Mesenchymal stem cell (in vitro differentiated cells and primary cell): ENCODE data around the gene RDM1.

Experiments used
- DNase-seq: peaks from one replicate; pipeline ENCODE4 v3.0.0-alpha.2; 2013
- H2AFZ ChIP-seq: one replicate; pipeline ENCODE4 v1.6.1; 2013; ENCODE audit warnings: low read depth, mild to moderate bottlenecking, control low read depth, inconsistent platforms, low read length, moderate library complexity
- H2AK5ac ChIP-seq: 2 replicates; pipeline ENCODE4 v1.6.1; 2013; ENCODE audit warnings: low read length, moderate library complexity, mild to moderate bottlenecking, inconsistent platforms; ENCODE audit not compliant: severe bottlenecking
- H2BK120ac ChIP-seq: one replicate; pipeline ENCODE4 v1.6.1; 2013; ENCODE audit warnings: low read depth, mild to moderate bottlenecking, inconsistent platforms, low read length, moderate library complexity
- H2BK12ac ChIP-seq, 2 experiments: one replicate each; pipeline ENCODE4 v1.6.1; 2013; ENCODE audit warnings: inconsistent platforms in 2 of 2, low read length in 2 of 2, mild to moderate bottlenecking in 2 of 2, moderate library complexity in 2 of 2, control low read depth in 1 of 2
- H2BK15ac ChIP-seq: one replicate; pipeline ENCODE4 v1.6.1; 2013; ENCODE audit warnings: mild to moderate bottlenecking, low read depth, inconsistent platforms; ENCODE audit not compliant: poor library complexity, severe bottlenecking
- H2BK5ac ChIP-seq: 2 replicates; pipeline ENCODE4 v1.6.1; 2013; ENCODE audit warnings: low read depth, mild to moderate bottlenecking, low read length, control low read depth, inconsistent platforms; ENCODE audit not compliant: poor library complexity, severe bottlenecking
- H3K14ac ChIP-seq, 2 experiments: one replicate each; pipeline ENCODE4 v1.6.1; 2013; ENCODE audit warnings: inconsistent platforms in 2 of 2, low read length in 2 of 2, control low read depth in 1 of 2, mild to moderate bottlenecking in 1 of 2, moderate library complexity in 1 of 2
- H3K18ac ChIP-seq, 2 experiments: one replicate each; pipeline ENCODE4 v1.6.1; 2013; ENCODE audit warnings: inconsistent platforms in 2 of 2, low read length in 2 of 2, control low read depth in 1 of 2, low read depth in 1 of 2, mild to moderate bottlenecking in 1 of 2
- H3K23ac ChIP-seq, 2 experiments: one replicate each; pipeline ENCODE4 v1.6.1; 2013; ENCODE audit warnings: inconsistent platforms in 2 of 2, low read length in 2 of 2, mild to moderate bottlenecking in 2 of 2, moderate library complexity in 2 of 2, control low read depth in 1 of 2
- H3K27ac ChIP-seq: 2 replicates; pipeline ENCODE4 v1.5.1; 2013; ENCODE audit warnings: mild to moderate bottlenecking, moderate library complexity, low read length, control low read depth, inconsistent platforms; ENCODE audit not compliant: poor library complexity, severe bottlenecking
- H3K27me3 ChIP-seq, 2 experiments: 2 replicates each; pipeline versions ENCODE4 v1.6.1 to v1.7.0; 2013; ENCODE audit warnings: low read length in 2 of 2, mild to moderate bottlenecking in 2 of 2, moderate library complexity in 2 of 2, control low read depth in 1 of 2, inconsistent platforms in 1 of 2; ENCODE audit not compliant: control insufficient read depth in 1 of 2, insufficient read depth in 1 of 2
- H3K36me3 ChIP-seq, 2 experiments: 2 replicates each; pipeline versions ENCODE4 v1.6.1 to v1.7.0; 2013; ENCODE audit warnings: low read length in 2 of 2, control low read depth in 1 of 2, inconsistent platforms in 1 of 2, low read depth in 1 of 2, mild to moderate bottlenecking in 1 of 2; ENCODE audit not compliant: insufficient read depth in 2 of 2, control insufficient read depth in 1 of 2
- H3K4ac ChIP-seq, 2 experiments: one replicate each; pipeline ENCODE4 v1.6.1; 2013; ENCODE audit warnings: inconsistent platforms in 2 of 2, low read length in 2 of 2, mild to moderate bottlenecking in 2 of 2, moderate library complexity in 2 of 2, control low read depth in 1 of 2, low read depth in 1 of 2
- H3K4me1 ChIP-seq: 2 replicates; pipeline ENCODE4 v1.6.1; 2013; ENCODE audit warnings: low read depth, low read length, control low read depth; ENCODE audit not compliant: control insufficient read depth, insufficient read depth
- H3K4me2 ChIP-seq: 2 replicates; pipeline ENCODE4 v1.6.1; 2013; ENCODE audit warnings: low read length, mild to moderate bottlenecking, inconsistent platforms; ENCODE audit not compliant: poor library complexity, severe bottlenecking
- H3K4me3 ChIP-seq, 2 experiments: 2 replicates each; pipeline versions ENCODE4 v1.5.1 to v1.7.0; 2013; ENCODE audit warnings: low read length in 2 of 2, mild to moderate bottlenecking in 2 of 2, control low read depth in 1 of 2, low read depth in 1 of 2; ENCODE audit not compliant: insufficient read depth in 1 of 2
- H3K79me1 ChIP-seq: replicated peaks from 2 replicates; pipeline ENCODE4 v1.6.1; 2013; ENCODE audit warnings: mild to moderate bottlenecking, control low read depth, low read length, inconsistent platforms; ENCODE audit not compliant: poor library complexity, severe bottlenecking
- H3K9ac ChIP-seq: 2 replicates; pipeline ENCODE4 v1.7.0; 2013; ENCODE audit warnings: mild to moderate bottlenecking, low read length, moderate library complexity
- H3K9me3 ChIP-seq: 2 replicates; pipeline ENCODE4 v1.7.0; 2013; ENCODE audit warnings: mild to moderate bottlenecking, low read length; ENCODE audit not compliant: control insufficient read depth
- H4K8ac ChIP-seq: one replicate; pipeline ENCODE4 v1.6.1; 2013; ENCODE audit warnings: inconsistent platforms, mild to moderate bottlenecking, low read length, moderate library complexity
- H4K91ac ChIP-seq: one replicate; pipeline ENCODE4 v1.6.1; 2013; ENCODE audit warnings: mild to moderate bottlenecking, low read length, inconsistent platforms
- WGBS: methylation state at CpG from one replicate; pipeline ENCODE4 v1.1.7; 2013; ENCODE audit warnings: mixed read lengths; 5-methylcytosine and 5-hydroxymethylcytosine counted together

RDM1 gene

GRCh38 chr17:35969558-35970380 lies 39.2 kb upstream of the RDM1 start:
- H3K4me3 ChIP-seq, result no peak overlapping the region
- H2AK5ac ChIP-seq, result no peak overlapping the region
- peaks cover 3 to 18% of the 10 kb centered on the region in 2 experiments for H3K27me3 ChIP-seq
- H3K9ac ChIP-seq, result peak overlapping the region; percentile 12
- no peak overlapping the region for H2BK15ac ChIP-seq
- peaks cover 3% of the 10 kb centered on the region for H3K4me1 ChIP-seq
- H3K27ac ChIP-seq, result no peak overlapping the region
- peak; percentile 73 for DNase-seq
- H3K23ac ChIP-seq, result no peak overlapping the region
- H4K91ac ChIP-seq, result no peak overlapping the region
- no peak overlapping the region for H2BK120ac ChIP-seq
- no peaks in the 10 kb centered on the region for H3K79me1 ChIP-seq
- H3K18ac ChIP-seq, result no peak overlapping the region
- H3K14ac ChIP-seq, result no peak overlapping the region
- no peak overlapping the region for H4K8ac ChIP-seq
- H2AFZ ChIP-seq, result no peak overlapping the region
- H3K4me2 ChIP-seq, result no peak overlapping the region
- no peaks in the 10 kb centered on the region for H3K9me3 ChIP-seq
- WGBS, result 48% methylated on average over 8 of the region's 8 CpGs
- no peak overlapping the region for H3K4ac ChIP-seq
- no peaks in the 10 kb centered on the region for H3K36me3 ChIP-seq
- H2BK12ac ChIP-seq, result peak overlapping the region in 1 of 2 experiments; percentile 31
- no peak overlapping the region for H2BK5ac ChIP-seq

- no peak overlapping the region for H4K91ac ChIP-seq
- 90% methylated on average over 8 of the region's 10 CpGs for WGBS
- H2AFZ ChIP-seq, result no peak overlapping the region
- H3K27ac ChIP-seq, result no peak overlapping the region
- H3K4me2 ChIP-seq, result no peak overlapping the region
- H3K4me3 ChIP-seq, result no peak overlapping the region
- H3K14ac ChIP-seq, result no peak overlapping the region
- H3K79me1 ChIP-seq, result no peaks in the 10 kb centered on the region
- H3K4ac ChIP-seq, result no peak overlapping the region
- H3K4me1 ChIP-seq, result peaks cover 3% of the 10 kb centered on the region
- H4K8ac ChIP-seq, result no peak overlapping the region
- no peaks in the 10 kb centered on the region for H3K36me3 ChIP-seq
- no peak for DNase-seq
- H3K9me3 ChIP-seq, result no peaks in the 10 kb centered on the region
- H2BK15ac ChIP-seq, result no peak overlapping the region
- no peak overlapping the region for H2BK12ac ChIP-seq
- H3K9ac ChIP-seq, result no peak overlapping the region
- H3K27me3 ChIP-seq, result peaks cover 3 to 27% of the 10 kb centered on the region in 2 experiments
- H3K23ac ChIP-seq, result no peak overlapping the region
- H3K18ac ChIP-seq, result no peak overlapping the region
- no peak overlapping the region for H2BK120ac ChIP-seq
- no peak overlapping the region for H2BK5ac ChIP-seq
- no peak overlapping the region for H2AK5ac ChIP-seq
Measured at GRCh38 chr17:35968520-35969054, 38.0 kb upstream of the RDM1 start.

GRCh38 chr17:35965272-35965671 lies 34.7 kb upstream of the RDM1 start:
- Histone ChIP-seq H3K27ac (no peak overlapping the region), H2BK120ac (no peak overlapping the region), H3K36me3 (no peaks in the 10 kb centered on the region), H2AK5ac (no peak overlapping the region), H3K4me2 (no peak overlapping the region), H3K27me3 (peaks cover 6 to 25% of the 10 kb centered on the region in 2 experiments), H2AFZ (no peak overlapping the region), H4K91ac (no peak overlapping the region), H3K9ac (no peak overlapping the region), H3K4me3 (no peak overlapping the region), H3K14ac (no peak overlapping the region), H3K23ac (no peak overlapping the region), H3K79me1 (no peaks in the 10 kb centered on the region), H3K9me3 (no peaks in the 10 kb centered on the region), H3K18ac (no peak overlapping the region), H3K4ac (no peak overlapping the region), H3K4me1 (peaks cover 3% of the 10 kb centered on the region), H2BK15ac (no peak overlapping the region), H2BK12ac (no peak overlapping the region), H4K8ac (no peak overlapping the region), H2BK5ac (no peak overlapping the region)
- no peak for DNase-seq
- WGBS, result 94% methylated on average over 7 of the region's 7 CpGs

- H2AFZ ChIP-seq, result no peak overlapping the region
- no peak overlapping the region for H4K8ac ChIP-seq
- H2BK15ac ChIP-seq, result no peak overlapping the region
- 89% methylated on average over 4 of the region's 6 CpGs for WGBS
- H3K9ac ChIP-seq, result no peak overlapping the region
- no peak overlapping the region for H2BK12ac ChIP-seq
- no peak overlapping the region for H3K14ac ChIP-seq
- H3K27me3 ChIP-seq, result peaks cover 8 to 40% of the 10 kb centered on the region in 2 experiments
- H4K91ac ChIP-seq, result no peak overlapping the region
- no peaks in the 10 kb centered on the region for H3K4me1 ChIP-seq
- DNase-seq, result no peak
- H3K18ac ChIP-seq, result no peak overlapping the region
- no peak overlapping the region for H3K23ac ChIP-seq
- H2BK5ac ChIP-seq, result no peak overlapping the region
- no peak overlapping the region for H3K4me3 ChIP-seq
- H3K4ac ChIP-seq, result no peak overlapping the region
- no peak overlapping the region for H2BK120ac ChIP-seq
- H2AK5ac ChIP-seq, result no peak overlapping the region
- no peaks in the 10 kb centered on the region for H3K36me3 ChIP-seq
- H3K4me2 ChIP-seq, result no peak overlapping the region
- no peaks in the 10 kb centered on the region for H3K79me1 ChIP-seq
- H3K9me3 ChIP-seq, result no peaks in the 10 kb centered on the region
- no peak overlapping the region for H3K27ac ChIP-seq
Measured at GRCh38 chr17:35963663-35964062, 33.1 kb upstream of the RDM1 start.
